Activated T-helper 1 cell treated with anti-CD3 and anti-CD28 coated beads, Interleukin-2, amount 50 U/mL, for 16 hours (primary cell): ENCODE data around the gene MBD2.
A peak's percentile ranks its signal among the peaks of the same experiment; 100 is the strongest.
"Not testable (repeated sequence)": the region's sequence is repeated elsewhere in the genome, so short reads cannot be mapped to it uniquely, and the experiment has no call there.

Experiments
- DNase-seq, 2 donors: peaks; one replicate each; pipeline ENCODE4 v3.0.0-alpha.2; 2020; ENCODE audit warnings: low read depth in 1 of 2, low spot score in 1 of 2

MBD2 gene, protein sequence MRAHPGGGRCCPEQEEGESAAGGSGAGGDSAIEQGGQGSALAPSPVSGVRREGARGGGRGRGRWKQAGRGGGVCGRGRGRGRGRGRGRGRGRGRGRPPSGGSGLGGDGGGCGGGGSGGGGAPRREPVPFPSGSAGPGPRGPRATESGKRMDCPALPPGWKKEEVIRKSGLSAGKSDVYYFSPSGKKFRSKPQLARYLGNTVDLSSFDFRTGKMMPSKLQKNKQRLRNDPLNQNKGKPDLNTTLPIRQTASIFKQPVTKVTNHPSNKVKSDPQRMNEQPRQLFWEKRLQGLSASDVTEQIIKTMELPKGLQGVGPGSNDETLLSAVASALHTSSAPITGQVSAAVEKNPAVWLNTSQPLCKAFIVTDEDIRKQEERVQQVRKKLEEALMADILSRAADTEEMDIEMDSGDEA

DNA sequence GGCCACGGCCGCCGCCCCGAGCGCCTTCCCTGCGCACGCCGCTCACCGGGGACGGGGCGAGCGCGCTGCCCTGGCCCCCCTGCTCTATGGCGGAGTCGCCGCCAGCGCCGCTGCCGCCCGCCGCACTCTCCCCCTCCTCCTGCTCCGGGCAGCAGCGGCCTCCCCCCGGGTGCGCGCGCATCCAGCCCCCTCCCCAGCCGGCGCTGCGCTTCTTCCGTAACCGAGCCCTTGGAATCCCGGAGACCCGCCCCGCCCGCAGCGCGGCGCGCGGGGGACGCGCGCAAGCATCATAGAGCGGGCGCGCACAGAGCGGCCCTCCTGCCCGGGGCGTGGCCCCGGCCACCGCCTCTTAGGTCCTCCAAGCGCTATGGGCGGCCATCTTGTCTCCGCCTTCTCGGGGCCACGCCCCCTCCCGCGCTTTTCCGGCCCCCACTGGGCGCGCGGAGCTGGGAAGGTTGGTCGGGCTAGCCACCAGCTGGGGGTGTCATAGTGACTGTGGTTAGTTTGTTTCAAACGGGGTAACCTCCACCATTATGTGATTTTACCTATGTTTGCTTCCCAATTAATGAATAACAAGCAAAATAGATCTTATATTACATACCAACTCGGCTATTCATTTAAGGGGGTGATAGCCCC is at the start of gene MBD2:
MBD2 (minus strand) TSS at position 291 of the 636 bp plus-strand sequence; CDS start at position 181, 110 bp downstream.
- peak; percentile 84 to 90 for DNase-seq

DNA sequence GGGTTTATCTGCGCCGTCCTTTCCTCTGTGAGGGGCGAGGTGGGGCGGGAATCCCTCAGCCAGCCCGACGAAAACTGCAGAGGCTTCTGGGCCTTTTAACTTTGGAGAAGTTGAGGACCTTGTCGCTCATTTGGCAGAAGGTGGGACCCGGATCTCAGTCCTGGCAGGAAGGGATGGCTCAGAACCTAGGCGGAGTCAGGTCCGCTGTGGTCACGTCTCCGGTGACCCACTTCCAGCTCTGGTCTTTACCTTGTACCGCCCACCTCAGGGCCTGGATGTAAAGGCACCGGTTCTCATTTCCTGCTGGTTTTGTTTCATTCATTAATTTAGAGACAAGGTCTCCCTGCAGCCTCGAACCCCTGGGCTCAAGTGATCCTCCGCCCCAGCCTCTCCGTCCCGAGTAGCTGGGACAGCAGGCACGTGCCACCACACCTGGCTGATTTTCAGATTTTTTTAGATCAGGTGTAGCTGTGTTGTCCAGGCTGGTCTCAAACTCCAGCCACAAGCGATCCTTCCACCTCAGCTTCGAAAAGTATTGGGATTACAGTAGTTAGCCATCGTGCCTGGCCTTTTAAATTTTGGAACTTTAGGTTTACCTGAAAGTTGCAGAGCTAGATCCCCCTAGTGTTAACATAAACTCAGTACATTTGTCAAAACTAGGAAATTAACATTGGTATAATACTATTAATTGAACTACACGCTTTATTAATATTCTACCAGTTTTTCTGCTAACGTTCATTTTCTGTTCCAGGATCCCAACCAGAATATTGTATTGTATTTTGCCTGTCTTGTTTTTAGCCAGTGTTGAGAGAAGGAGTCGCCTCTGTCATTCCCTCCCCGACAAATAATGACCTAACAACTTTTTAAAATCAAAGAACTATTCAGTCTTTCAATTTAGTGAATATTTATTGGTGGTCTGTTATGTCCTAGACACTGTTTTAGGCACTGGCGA is 45.7 kb upstream of the MBD2 start:
- DNase-seq: peak; percentile 7 to 18

DNA sequence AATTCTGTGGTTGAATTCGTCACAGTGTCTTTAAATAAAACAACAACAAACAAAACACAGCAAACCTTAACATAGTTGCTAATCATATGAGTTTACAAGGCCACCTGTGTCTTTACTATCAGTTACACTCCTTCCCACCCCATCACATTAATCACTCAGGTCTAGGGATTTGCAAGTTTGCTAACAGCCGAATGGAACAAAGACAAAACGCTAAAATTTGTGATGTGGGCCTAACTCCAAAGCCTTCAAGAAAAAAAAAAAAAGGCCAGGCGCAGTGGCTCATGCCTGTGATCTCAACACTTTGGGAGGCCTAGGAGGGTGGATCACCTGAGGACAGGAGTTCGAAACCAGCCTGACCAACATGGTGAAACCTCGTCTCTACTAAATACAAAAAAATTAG is 44.3 kb upstream of the MBD2 start:
- DNase-seq: no peak

DNA sequence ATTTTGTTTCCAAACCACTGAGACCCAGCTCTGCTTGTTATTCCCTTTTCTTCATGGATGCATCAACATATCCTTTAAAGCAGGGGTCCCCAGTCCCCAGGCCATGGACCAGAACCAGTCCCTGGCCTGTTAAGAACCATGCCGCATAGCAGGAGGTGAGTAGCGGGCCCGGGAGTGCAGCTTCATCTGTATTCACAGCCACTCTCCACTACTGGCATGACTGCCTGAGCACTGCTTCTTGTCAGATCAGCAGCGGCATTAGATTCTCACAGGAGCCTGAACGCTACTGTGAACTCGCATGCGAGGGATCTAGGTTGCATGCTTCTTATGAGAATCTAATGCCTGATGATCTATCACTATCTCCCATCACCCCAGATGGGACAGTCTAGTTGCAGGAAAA is 43.2 kb upstream of the MBD2 start:
- no peak for DNase-seq

DNA sequence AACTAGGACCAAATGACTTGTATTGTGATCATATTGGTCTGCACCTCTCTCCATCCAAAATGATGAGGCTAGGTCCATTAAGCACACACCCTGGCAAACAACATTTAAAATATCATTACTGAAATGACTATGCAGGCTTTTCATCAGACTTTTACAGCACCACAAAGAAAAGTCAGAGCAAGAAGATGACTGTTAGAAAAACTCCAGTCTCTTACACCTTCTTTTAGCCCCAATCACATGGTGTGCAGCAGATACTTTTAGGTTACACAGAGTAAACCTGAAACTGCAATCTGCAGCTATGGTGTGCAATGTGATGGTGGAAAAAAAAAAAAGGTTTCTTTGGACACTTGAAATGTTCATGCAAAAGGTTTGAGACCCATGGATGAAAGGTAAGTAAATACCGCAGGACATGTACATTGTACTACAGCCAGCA is 39.5 kb upstream of the MBD2 start:
- DNase-seq: no peak

DNA sequence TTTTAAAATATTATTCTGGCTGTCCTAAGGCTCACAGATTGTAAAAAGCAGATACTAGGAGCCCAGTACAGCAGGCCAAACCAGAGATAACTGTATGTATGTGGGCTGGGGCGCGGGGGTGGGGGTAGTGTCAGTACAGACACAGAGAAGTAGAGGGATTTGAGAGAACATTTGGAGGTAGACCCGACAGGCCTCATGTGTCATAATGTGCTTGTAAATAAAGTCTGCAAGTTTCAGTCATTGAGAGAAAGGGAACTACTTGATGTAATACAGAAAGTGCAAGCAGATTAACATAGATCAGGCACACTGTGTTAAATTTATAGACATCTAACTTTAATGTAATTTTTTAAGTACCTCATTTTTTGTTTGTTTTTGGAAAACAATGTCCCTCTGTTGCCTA is 37.4 kb upstream of the MBD2 start:
- DNase-seq: peak in 1 of 2 donors; percentile 29

DNA sequence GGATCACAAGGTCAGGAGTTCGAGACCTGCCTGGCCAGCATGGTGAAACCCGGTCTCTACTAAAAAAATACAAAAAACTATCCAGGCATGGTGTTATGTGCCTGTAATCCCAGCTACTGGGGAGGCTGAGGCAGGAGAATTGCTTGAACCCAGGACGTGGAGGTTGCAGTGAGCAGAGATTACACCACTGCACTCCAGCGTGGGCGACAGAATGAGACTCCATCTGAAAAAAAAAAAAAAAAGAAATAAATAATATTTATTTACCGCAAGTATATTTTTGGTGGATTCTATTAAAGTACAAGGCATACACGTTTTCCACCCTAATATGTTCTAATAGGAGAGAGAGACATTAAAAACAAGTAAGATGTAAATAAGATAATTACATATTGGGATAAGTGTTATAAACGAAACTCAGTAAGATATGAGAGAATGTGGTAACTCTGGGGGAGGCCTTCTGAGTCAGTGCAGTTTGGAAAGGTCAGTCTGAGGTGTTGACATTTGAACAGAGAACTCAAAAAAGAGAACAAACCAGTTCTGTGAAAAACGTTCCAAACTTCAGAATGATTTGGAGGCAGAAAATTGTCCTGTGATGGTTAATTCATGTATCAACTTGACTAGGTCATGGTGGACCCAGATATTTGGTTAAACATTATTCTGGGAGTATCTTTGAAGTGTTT is 36.1 kb upstream of the MBD2 start:
- DNase-seq: no peak

DNA sequence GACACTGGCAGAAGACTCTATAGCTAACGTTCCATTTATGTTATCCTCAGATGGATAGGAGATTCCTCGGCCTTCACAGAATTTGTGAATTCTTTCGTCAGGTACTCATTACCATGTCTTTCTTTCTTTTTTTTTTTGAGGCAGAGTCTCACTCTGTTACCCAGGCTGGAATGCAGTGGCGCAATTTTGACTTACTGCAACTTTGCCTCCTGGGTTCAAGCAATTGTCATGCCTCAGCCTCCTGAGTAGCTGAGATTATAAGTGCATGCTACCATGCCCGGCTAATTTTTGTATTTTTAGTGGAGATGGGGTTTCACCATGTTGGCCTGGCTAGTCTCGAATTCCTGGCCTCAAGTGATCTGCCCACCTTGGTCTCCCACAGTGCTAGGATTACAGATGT is 33.3 kb upstream of the MBD2 start:
- not testable (repeated sequence) for DNase-seq

DNA sequence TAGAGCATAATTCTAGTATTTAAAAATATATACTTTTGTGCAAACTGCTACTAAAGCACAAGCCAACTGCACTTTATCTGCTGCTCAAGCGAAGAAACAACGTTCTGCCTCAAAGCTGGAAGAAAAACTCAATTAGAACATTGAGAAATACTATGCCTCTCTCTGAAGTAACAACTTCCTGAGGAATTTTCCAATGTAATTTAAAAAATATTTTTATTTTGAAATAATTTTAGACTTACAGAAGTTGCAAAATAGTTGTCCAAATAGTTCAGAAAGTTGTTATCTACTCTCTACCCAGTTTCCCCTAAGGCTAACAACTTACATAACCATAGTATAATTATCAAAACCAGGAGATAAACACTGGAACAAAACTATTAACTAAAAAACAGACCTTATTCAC is 32.5 kb upstream of the MBD2 start:
- no peak for DNase-seq

DNA sequence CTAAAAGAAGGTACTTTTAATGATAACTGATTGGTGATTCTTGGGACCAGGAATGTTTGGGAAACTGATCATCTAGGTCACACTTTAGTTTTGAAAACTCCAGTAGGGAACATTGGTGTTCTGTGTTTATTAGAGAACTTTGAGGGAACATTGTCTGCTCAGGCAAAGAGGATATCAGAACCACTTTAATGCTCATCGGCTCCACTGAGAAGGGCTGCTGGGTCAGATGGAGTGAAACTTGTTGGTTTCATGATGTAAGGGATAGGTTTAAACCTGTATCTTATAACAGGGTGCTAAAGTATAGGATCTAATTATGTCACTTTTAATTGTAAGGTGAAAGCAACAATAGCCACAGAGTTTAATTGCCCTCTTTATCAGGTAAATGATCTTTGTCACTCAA is 30.7 kb upstream of the MBD2 start:
- DNase-seq: no peak

DNA sequence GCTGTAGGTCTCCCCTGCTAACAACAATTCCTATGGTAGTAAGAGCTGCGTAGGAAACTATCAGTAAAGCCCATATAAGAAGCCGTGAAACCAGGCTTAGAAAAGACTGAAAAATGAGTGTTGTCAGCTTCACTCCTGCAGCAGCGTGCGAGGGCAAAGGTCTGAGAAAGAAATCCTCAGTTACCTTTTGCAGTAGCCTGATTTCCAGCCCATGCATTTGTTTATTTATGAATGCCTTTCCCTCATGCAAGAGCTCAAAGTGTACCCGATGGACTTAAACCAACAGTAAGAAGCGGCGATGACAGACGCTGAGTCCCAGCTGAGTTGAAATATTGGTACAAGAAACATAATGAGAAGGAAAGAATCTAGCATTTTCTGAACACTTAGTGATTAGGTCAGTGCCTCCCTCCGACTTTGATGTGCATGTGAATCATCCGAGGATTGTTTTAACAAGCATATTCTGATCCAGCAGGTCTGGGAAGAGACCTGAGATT is 29.8 kb upstream of the MBD2 start:
- DNase-seq: no peak

DNA sequence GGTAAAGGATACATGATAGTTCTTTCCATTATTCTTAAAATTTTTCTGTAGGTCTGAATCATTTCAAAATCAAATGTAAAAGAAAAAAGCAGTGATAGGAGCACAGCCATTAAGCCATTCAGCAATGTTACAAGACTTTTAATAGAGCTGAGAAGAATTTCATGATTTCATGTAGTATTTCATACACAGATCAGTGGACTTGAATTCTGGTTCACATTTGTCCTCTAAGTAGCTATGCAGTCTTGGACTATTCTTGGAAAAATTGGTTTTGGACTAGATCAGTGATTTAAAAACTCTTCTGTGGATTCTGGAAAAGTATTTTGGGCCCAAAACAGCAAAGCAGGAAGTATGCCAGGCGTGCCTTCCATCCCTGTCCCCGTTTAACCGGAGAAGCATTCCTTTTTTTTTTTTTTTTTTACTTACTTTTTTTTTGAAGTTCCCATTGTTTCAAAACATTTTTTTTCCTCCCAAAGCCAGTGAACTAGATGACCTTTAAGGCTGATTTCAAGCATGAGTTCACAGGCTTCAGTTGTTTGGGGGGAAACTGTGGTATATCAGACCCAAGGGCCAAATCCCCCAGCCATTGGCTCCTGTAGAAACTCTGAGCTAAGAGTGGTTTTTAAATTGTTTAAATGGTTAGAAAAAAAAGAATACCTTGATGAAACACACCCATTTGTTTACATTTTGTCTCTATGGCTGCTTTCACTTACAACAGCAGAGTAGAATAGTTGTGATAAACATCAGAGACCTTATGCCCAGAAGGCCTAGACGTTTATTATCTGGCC is 27.3 kb upstream of the MBD2 start:
- DNase-seq: no peak

DNA sequence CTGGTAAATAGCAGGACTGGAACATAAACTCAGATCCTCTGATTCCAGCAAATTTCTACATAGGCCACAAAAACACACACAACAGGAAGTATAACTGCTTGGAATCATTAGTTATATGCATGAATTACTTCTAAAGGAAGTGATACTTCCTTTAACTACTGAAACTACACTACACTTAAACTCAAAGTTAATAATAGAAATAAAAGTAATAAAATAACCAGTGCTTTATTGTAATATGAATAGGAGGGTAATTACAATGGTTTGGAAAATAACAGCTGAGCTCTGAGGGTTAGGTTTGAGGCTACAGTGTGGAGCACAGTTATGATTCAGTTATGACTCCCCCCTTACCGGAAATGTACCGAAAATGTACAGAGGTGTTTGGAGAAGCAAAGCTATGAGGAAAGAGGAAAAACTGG is 26.4 kb upstream of the MBD2 start:
- no peak for DNase-seq

DNA sequence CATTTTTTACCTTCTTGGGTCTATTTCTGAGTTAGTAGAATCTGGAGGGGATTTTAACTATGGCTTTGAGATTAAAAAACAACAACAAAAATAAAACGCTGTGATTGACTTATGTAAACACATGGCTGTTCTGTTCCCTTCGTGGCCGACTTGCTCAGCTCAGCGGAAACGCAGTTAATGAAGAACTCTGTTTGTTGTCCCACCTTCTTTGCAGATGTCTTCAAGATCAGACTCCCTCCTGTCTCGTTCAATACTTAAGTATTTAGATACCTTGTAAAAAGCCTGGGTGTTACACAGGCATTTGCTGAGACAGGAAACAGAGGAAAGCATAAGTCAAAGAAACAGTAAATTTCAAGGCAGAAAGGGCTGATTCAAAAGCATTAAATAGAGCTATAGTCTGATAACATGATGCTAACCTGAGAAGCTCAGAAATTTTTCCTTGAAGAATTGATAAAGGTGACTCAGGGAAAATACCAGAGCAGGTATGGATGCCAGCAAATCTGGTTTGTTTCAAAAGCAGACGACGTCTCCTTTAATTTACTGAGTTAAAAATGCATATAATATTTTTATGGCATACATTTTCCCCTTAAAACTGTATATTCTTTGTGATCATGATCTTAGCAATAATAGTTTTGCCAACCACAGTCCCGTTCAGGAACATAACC is 23.2 kb upstream of the MBD2 start:
- no peak for DNase-seq

DNA sequence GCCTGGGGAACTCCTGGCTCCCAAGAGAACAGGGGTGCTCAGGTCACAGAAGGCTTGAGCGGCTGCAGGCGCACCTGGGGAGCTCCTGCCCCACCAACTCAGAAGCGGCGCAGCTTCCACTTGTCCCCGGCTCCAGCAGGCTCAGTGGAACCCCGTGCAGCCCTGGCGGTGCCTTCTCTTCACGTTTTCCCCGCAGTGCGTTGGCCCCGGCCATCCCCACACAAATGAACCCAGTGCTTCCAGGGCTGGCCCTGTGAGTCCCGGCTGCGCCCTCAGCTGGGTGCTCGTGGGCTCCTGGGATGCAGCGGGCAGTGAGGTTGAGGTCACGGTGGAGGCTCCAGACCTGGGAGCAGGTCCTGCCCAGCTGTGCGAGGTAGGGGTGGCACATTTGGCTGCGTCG is 17.9 kb upstream of the MBD2 start:
- no peak for DNase-seq

DNA sequence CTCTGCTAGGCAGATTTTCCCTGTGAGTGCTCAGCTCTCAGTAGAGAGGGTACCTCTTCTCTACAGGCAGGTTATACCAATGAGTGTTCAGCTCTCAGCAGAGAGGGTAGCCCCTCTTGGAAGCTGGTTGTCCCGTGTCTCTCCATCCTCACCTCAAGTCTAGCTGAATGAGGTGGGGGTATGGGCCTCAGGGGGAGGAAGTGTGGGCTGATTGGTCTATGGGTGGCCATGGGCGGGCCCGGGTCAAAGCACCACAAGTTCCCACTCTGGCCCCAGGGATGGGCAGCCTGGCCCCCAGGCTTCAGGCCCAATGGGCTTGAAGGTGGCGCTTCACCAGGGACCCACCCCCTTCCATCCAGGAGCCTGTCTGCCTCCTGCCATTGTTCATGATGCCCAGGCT is 17.0 kb upstream of the MBD2 start:
- no peak for DNase-seq

DNA sequence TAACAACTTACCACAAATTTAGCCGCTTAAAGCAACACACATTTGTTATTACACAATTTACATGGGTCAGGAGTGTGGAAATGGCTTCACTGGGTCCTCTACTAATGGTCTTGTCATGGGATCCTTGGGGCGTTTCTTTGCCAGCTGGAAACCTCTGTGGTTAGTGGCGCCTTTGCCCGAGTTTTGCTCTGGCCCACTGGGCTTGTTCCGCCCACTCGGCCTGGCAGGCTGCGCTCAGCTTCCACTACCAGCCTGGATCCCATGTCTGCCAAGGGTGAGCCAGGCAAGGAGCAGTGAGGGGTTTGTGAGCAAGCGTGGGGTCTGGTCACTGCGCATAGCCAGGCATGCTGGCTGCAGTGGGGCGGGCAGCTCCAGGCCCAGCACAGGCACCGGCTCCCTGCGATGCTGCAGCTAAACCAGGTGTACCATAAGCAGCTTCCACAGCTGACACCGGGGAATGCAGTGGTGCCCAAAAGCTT is 16.2 kb upstream of the MBD2 start:
- no peak for DNase-seq

DNA sequence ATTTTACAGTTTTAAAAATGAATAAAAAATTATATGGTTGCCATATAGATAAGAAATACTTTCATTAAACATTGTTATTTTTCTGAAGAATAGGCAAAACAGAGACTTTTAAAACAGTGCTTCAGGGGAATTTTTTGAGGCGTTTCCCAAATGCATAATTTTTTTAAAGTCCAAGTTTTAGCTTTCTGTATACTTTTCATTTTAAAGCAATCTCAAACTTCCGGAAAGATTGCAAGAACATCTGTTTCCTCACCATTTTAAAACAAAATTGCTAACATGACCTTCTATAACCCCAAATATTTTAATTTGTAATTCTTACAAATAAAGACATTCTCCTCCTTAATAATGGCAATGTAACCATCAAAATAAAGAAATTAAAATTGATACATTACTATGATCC is 15.1 kb upstream of the MBD2 start:
- DNase-seq: no peak

DNA sequence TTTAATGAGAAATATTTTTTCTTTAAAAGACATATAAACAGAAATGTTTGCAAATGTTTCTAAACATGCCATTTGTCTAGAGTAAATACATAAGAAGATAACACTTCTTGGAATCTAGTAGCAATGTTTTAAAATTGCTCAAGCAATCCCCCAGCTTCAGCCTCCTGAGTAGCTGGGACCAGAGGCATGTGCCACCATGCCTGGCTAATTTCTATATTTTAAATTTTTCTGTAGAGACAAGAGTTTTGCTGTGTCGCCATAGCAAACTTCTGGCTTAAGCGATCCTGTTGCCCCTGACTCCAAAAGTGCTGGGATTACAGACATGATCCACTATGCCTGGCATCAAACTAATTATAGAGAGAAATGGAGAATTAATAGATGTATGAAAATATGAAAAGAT is 14.6 kb upstream of the MBD2 start:
- no peak for DNase-seq
